B cell (primary cell): ENCODE measurements around the gene CYP4F2. TPM values are rescaled to one million over a fixed set of nuclear protein-coding genes. Genes with fewer than 3 reads are reported as not detected.
"Not testable (repeated sequence)": the region's sequence is repeated elsewhere in the genome, so short reads cannot be mapped to it uniquely, and the experiment has no call there.

Experiments used
- ATAC-seq: fragments of 200-7000 bp; cut with Tn5 transposase; one replicate; pipeline ENCODE4 v1.10.0; 2021; ENCODE audit warnings: low read depth, mild to moderate bottlenecking, moderate number of reproducible peaks, moderate library complexity
- CTCF ChIA-PET: fragments of 350-600 bp; sonication (Branson Sonifier 250); formaldehyde crosslinking; loops from one replicate; lab custom pipeline; 2021; ENCODE audit warnings: antibody characterized with exemption, inconsistent platforms; lab: Charles Lee
- POLR2A ChIA-PET: fragments of 350-600 bp; sonication (Branson Sonifier 250); formaldehyde crosslinking; loops from one replicate; lab custom pipeline; 2021; ENCODE audit warnings: antibody characterized with exemption; lab: Charles Lee
- DNase-seq: peaks from one replicate; pipeline ENCODE4 v3.0.0; 2013
- H2AFZ ChIP-seq: 2 replicates; pipeline ENCODE4 v1.6.1; 2012; ENCODE audit warnings: mild to moderate bottlenecking, low read depth, low read length; ENCODE audit not compliant: insufficient read depth, poor library complexity, severe bottlenecking
- H3K27ac ChIP-seq, 2 donors: 1 replicate in 1 of 2; 2 replicates in 1 of 2; pipeline ENCODE4 v1.5.1; 2012 to 2013; ENCODE audit warnings: low read length in 2 of 2, mild to moderate bottlenecking in 2 of 2, moderate library complexity in 1 of 2
- H3K27me3 ChIP-seq, 4 experiments: fragments of 200-600 bp in 1 of 4; sonication (generic) in 1 of 4; replicated peaks in 1 of 4; 1 replicate in 2 of 4; 2 replicates in 2 of 4; pipeline versions ENCODE4 v1.6.1 to v1.7.0; 2013 to 2016; ENCODE audit warnings: low read length in 3 of 4, mild to moderate bottlenecking in 2 of 4, mixed read lengths in 1 of 4, moderate library complexity in 1 of 4; ENCODE audit not compliant: insufficient read depth in 4 of 4, control insufficient read depth in 3 of 4; ENCODE audit errors: control extremely low read depth in 1 of 4
- H3K36me3 ChIP-seq, 2 experiments: replicated peaks in 1 of 2; 1 replicate in 1 of 2; 2 replicates in 1 of 2; pipeline versions ENCODE4 v1.6.1 to v1.7.1; 2013; ENCODE audit warnings: low read length in 1 of 2; ENCODE audit not compliant: insufficient read depth in 2 of 2, control insufficient read depth in 1 of 2; ENCODE audit errors: control extremely low read depth in 1 of 2, extremely low read depth in 1 of 2
- H3K4me1 ChIP-seq, 2 donors: fragments of 200-600 bp in 1 of 2; sonication (generic) in 1 of 2; 1 replicate in 1 of 2; 2 replicates in 1 of 2; pipeline versions ENCODE4 v1.5.1 to v1.6.1; 2013 to 2017; ENCODE audit warnings: low read length in 2 of 2; ENCODE audit not compliant: control insufficient read depth in 2 of 2, insufficient read depth in 2 of 2
- H3K4me2 ChIP-seq: replicated peaks from 2 replicates; pipeline ENCODE3; 2012; ENCODE audit warnings: mild to moderate bottlenecking, low read depth, low read length; ENCODE audit not compliant: poor library complexity, severe bottlenecking
- H3K4me3 ChIP-seq, 5 experiments: fragments of 200-600 bp in 1 of 5; sonication (generic) in 1 of 5; 1 replicate in 3 of 5; 2 replicates in 2 of 5; pipeline versions ENCODE4 v1.5.1 to v1.7.0; 2011 to 2016; ENCODE audit warnings: low read length in 4 of 5, mild to moderate bottlenecking in 4 of 5, low read depth in 2 of 5, control low read depth in 1 of 5, moderate library complexity in 1 of 5; ENCODE audit not compliant: insufficient read depth in 1 of 5; ENCODE audit errors: control extremely low read depth in 1 of 5, extremely low read depth in 1 of 5
- H3K79me2 ChIP-seq: fragments of 200-600 bp; sonication (generic); one replicate; pipeline ENCODE4 v1.6.0; 2016; ENCODE audit warnings: low read length; ENCODE audit not compliant: control insufficient read depth, insufficient read depth
- H3K9ac ChIP-seq: fragments of 200-600 bp; sonication (generic); 2 replicates; pipeline ENCODE4 v1.6.1; 2017; ENCODE audit warnings: mild to moderate bottlenecking, low read length, moderate library complexity
- H3K9me3 ChIP-seq, 3 donors: one replicate each; pipeline versions ENCODE4 v1.6.1 to v1.7.1; 2013; ENCODE audit warnings: low read length in 2 of 3; ENCODE audit not compliant: control insufficient read depth in 2 of 3, insufficient read depth in 1 of 3; ENCODE audit errors: control extremely low read depth in 1 of 3
- H4K20me1 ChIP-seq: 2 replicates; pipeline ENCODE4 v1.6.0; 2012; ENCODE audit warnings: mild to moderate bottlenecking, low read length; ENCODE audit not compliant: insufficient read depth, control insufficient read depth, poor library complexity, severe bottlenecking
- H3K27ac Mint-ChIP-seq: one replicate; pipeline ENCODE4 v1.8.0; 2021; ENCODE audit warnings: mixed read lengths
- H3K27me3 Mint-ChIP-seq: one replicate; pipeline ENCODE4 v1.8.0; 2021; ENCODE audit warnings: mixed read lengths
- H3K4me1 Mint-ChIP-seq: one replicate; pipeline ENCODE4 v1.8.0; 2021; ENCODE audit warnings: mixed read lengths
- H3K4me3 Mint-ChIP-seq: one replicate; pipeline ENCODE4 v1.8.0; 2021; ENCODE audit warnings: mixed read lengths
- H3K9me3 Mint-ChIP-seq: one replicate; pipeline ENCODE4 v1.8.0; 2022; ENCODE audit warnings: mixed read lengths; ENCODE audit not compliant: insufficient read depth
- EZH2 ChIP-seq: IDR thresholded peaks from 2 replicates; pipeline ENCODE4 v1.6.1; 2012; ENCODE audit warnings: borderline replicate concordance, low read depth, mild to moderate bottlenecking, moderate library complexity, low read length; ENCODE audit not compliant: insufficient read depth, poor library complexity, severe bottlenecking
- WGBS: methylation state at CpG from one replicate; pipeline ENCODE4 v1.1.5; 2013; ENCODE audit warnings: missing lambda C conversion rate; ENCODE audit not compliant: insufficient coverage; 5-methylcytosine and 5-hydroxymethylcytosine counted together
- intact Hi-C: fragments of 100-400 bp; cut with micrococcal nuclease; formaldehyde crosslinking; loops from one replicate; pipeline ENCODE4 v1.10.0; 2022
- polyA plus RNA-seq: library from polyadenylated mRNA; depleted of rRNA; stranded (reverse); fragments of >200 nt; gene quantifications from 2 replicates; pipeline ENCODE4 v1.2.3, GENCODE V29; 2012
- total RNA-seq, 2 donors: library from RNA; stranded (reverse); fragments of 120-200 nt in 1 of 2; gene quantifications; 1 replicate in 1 of 2; 2 replicates in 1 of 2; pipeline versions ENCODE4 v1.2.3 to v1.2.4, GENCODE V29; 2013 to 2022
- TF ChIP-seq, protein P1 (sequence below): fragments of 200-600 bp; IDR thresholded peaks from one replicate; pipeline ENCODE4 v1.8.0; 2022; ENCODE audit warnings: antibody characterized with exemption, mild to moderate bottlenecking

Gene CYP4F2
- total and polyA plus RNA-seq, 2 donors (not counting 1 experiment from before 2014, with no cell fraction given): not detected

DNA sequence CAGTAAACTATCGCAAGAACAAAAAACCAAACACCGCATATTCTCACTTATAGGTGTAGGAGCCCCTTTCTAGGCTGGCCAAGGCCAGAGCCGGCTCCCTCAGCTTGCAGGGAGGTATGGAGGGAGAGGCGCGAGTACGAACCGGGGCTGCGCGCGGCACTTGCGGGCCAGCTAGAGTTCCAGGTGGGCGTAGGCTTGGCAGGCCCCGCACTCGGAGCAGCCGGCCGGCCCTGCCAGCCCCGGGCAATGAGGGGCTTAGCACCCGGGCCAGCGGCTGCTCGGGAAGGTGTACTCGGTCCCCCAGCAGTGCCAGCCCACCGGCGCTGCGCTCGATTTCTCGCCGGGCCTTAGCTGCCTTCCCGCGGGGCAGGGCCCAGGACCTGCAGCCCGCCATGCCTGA lies 1.7 kb upstream of the CYP4F2 start:
- H3K9me3 ChIP-seq, H3K36me3 ChIP-seq, CTCF ChIA-PET, intact Hi-C loops, H3K27ac Mint-ChIP-seq, H3K4me3 Mint-ChIP-seq, H4K20me1 ChIP-seq, H3K9me3 Mint-ChIP-seq, H3K4me3 ChIP-seq, H3K9ac ChIP-seq, DNase-seq, H3K4me2 ChIP-seq, POLR2A ChIA-PET, ATAC-seq, H3K4me1 ChIP-seq, H2AFZ ChIP-seq, H3K4me1 Mint-ChIP-seq, H3K27ac ChIP-seq, H3K79me2 ChIP-seq: not testable (repeated sequence)
- H3K27me3 ChIP-seq: peaks cover 0 to 19% (median 6%) of the 10 kb centered on the region in 4 experiments
- peaks cover 45% of the 10 kb centered on the region for H3K27me3 Mint-ChIP-seq
- 37% methylated on average over 28 of the region's 30 CpGs for WGBS

DNA sequence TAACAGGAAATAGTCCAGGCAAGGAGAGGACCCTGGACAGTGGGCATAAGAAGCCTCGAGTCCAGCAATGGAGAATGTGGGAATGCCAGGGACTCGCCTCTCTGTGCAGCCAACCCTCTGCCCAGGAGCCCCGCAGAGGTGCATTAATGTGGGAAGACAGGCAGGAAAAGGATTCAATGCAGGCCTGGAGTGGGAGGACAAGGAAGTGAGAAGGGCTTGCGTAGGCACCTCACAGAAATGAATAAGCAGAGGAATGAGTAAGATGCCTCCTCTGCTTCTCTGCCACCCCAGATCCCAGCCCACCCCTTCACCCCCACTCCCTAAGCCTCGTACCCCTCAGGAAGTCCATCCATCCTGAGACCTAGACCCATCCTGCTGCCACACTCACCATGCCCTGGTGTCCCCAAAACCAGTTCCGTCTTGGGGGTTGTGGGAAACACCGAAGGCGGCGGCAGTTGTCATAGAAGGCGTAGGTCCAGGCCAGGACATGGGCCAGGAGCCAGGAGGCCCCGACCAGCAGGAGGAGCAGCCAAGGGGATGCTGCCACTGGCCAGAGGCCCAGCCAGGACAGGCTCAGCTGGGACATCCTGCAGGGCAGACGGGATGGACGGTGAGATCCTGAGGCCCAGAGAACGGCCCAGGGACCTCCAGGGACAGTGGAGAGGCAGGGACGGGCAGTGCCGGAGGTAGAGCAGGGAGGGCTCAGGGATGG lies 692 bp downstream of the CYP4F2 start:
- ChIA-PET POLR2A (no interaction called here), CTCF (no interaction called here)
- Mint-ChIP-seq H3K4me3 (no peak overlapping the region), H3K27ac (no peak overlapping the region), H3K9me3 (no peaks in the 10 kb centered on the region), H3K27me3 (peaks cover 45% of the 10 kb centered on the region), H3K4me1 (peaks cover 4% of the 10 kb centered on the region)
- peaks cover 0 to 3% (median 0%) of the 10 kb centered on the region in 3 donors for H3K9me3 ChIP-seq
- no peak overlapping the region for H2AFZ ChIP-seq
- H3K4me1 ChIP-seq: no peaks in the 10 kb centered on the region
- H3K27ac ChIP-seq: no peak overlapping the region
- H3K9ac ChIP-seq: no peak overlapping the region
- H3K36me3 ChIP-seq: no peaks in the 10 kb centered on the region
- intact Hi-C loops: no loop called here
- DNase-seq (no peak), ATAC-seq (no peak)
- TF ChIP-seq, protein P1, sequence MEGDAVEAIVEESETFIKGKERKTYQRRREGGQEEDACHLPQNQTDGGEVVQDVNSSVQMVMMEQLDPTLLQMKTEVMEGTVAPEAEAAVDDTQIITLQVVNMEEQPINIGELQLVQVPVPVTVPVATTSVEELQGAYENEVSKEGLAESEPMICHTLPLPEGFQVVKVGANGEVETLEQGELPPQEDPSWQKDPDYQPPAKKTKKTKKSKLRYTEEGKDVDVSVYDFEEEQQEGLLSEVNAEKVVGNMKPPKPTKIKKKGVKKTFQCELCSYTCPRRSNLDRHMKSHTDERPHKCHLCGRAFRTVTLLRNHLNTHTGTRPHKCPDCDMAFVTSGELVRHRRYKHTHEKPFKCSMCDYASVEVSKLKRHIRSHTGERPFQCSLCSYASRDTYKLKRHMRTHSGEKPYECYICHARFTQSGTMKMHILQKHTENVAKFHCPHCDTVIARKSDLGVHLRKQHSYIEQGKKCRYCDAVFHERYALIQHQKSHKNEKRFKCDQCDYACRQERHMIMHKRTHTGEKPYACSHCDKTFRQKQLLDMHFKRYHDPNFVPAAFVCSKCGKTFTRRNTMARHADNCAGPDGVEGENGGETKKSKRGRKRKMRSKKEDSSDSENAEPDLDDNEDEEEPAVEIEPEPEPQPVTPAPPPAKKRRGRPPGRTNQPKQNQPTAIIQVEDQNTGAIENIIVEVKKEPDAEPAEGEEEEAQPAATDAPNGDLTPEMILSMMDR: no peak
- no peak for TF ChIP-seq EZH2
- 88% methylated on average over 13 of the region's 16 CpGs for WGBS
- no peak overlapping the region for H3K4me2 ChIP-seq
- peaks cover 0 to 21% (median 5%) of the 10 kb centered on the region in 4 experiments for H3K27me3 ChIP-seq
- no peak overlapping the region for H3K4me3 ChIP-seq
- H4K20me1 ChIP-seq: no peaks in the 10 kb centered on the region
- no peaks in the 10 kb centered on the region for H3K79me2 ChIP-seq
